Ramos (cell line): ENCODE measurements around the gene PPIF.
"Not testable (repeated sequence)": the region's sequence is repeated elsewhere in the genome, so short reads cannot be mapped to it uniquely, and the experiment has no call there.

ENCODE experiments used
- in situ Hi-C: fragments of 300-500 bp; cut with MboI; formaldehyde crosslinking; loops from one replicate; pipeline ENCODE4 v1.14.3; 2022; ENCODE audit warnings: low sequenced_read_pairs; ENCODE audit not compliant: unreplicated experiment

Gene PPIF

GRCh38 chr10:79328737-79329504, 18.3 kb upstream of the PPIF start:
- in situ Hi-C loops = no loop called here

- in situ Hi-C loops = no loop called here
Observed at GRCh38 chr10:79329529-79329928, 17.7 kb upstream of the PPIF start.

- in situ Hi-C loops = no loop called here
Observed at GRCh38 chr10:79331226-79331625, 16.0 kb upstream of the PPIF start.

GRCh38 chr10:79331709-79332108, 15.6 kb upstream of the PPIF start:
- in situ Hi-C loops = no loop called here

- in situ Hi-C loops = not testable (repeated sequence)
Observed at GRCh38 chr10:79332610-79333315, 14.5 kb upstream of the PPIF start.

GRCh38 chr10:79333513-79333912, 13.8 kb upstream of the PPIF start:
- in situ Hi-C loops = no loop called here

- in situ Hi-C loops = no loop called here
Observed at GRCh38 chr10:79334573-79334972, 12.7 kb upstream of the PPIF start.

- in situ Hi-C loops = no loop called here
Observed at GRCh38 chr10:79335094-79335469, 12.2 kb upstream of the PPIF start.

- in situ Hi-C loops = no loop called here
Observed at GRCh38 chr10:79335470-79336235, 11.6 kb upstream of the PPIF start.

- in situ Hi-C loops = no loop called here
Observed at GRCh38 chr10:79336276-79336675, 11.0 kb upstream of the PPIF start.

GRCh38 chr10:79336739-79337138, 10.5 kb upstream of the PPIF start:
- in situ Hi-C loops = no loop called here

- in situ Hi-C loops = not testable (repeated sequence)
Observed at GRCh38 chr10:79337783-79338469, 9.3 kb upstream of the PPIF start.

GRCh38 chr10:79339266-79339665, 8.0 kb upstream of the PPIF start:
- in situ Hi-C loops = no loop called here

GRCh38 chr10:79340646-79341244, 6.5 kb upstream of the PPIF start:
- in situ Hi-C loops = no loop called here

GRCh38 chr10:79342295-79342761, 4.9 kb upstream of the PPIF start:
- in situ Hi-C loops = no loop called here

- in situ Hi-C loops = no loop called here
Observed at GRCh38 chr10:79342811-79343561, 4.3 kb upstream of the PPIF start.

- in situ Hi-C loops = no loop called here
Observed at GRCh38 chr10:79344502-79345195, 2.6 kb upstream of the PPIF start.

- in situ Hi-C loops = no loop called here
Observed at GRCh38 chr10:79345241-79346011, 1.8 kb upstream of the PPIF start.
